Measurements from ENCODE around the gene PSME3.

The PSME3 gene

GRCh38 chr17:42806249-42806648, 26.9 kb upstream of the PSME3 start:
- DNase-seq (no peak), ATAC-seq (ENCODE audit: insufficient read depth, low read depth) (no peak)
- Histone ChIP-seq H3K36me3 (ENCODE audit: insufficient read depth, low read length) (peaks cover 12% of the 10 kb centered on the region), H3K9ac (ENCODE audit: low read depth, low read length) (no peak overlapping the region), H3K4me2 (ENCODE audit: insufficient read depth, low read length) (no peak overlapping the region), H3K27ac (ENCODE audit: low read length) (no peak overlapping the region), H2AFZ (ENCODE audit: low read depth, low read length) (no peak overlapping the region), H3K4me3 (ENCODE audit: low read depth in 1 of 2, low read length in 2 of 2) (no peak overlapping the region), H3K79me2 (ENCODE audit: insufficient read depth, low read length) (no peaks in the 10 kb centered on the region), H3K9me3 (ENCODE audit: insufficient read depth, low read length, severe bottlenecking) (no peaks in the 10 kb centered on the region), H3K27me3 (ENCODE audit: insufficient read depth, low read length, poor library complexity) (no peaks in the 10 kb centered on the region), H4K20me1 (ENCODE audit: insufficient read depth, low read length) (no peaks in the 10 kb centered on the region), H3K4me1 (ENCODE audit: insufficient read depth, low read length) (no peaks in the 10 kb centered on the region)
- no peak for TF ChIP-seq EZH2 (IDR thresholded peaks at IDR 0.05; ENCODE audit: borderline replicate concordance, low read depth, low read length, severe bottlenecking)
- no peak for TF ChIP-seq CTCF (IDR thresholded peaks at IDR 0.05; ENCODE audit: borderline replicate concordance, extremely low read depth, low read length, poor library complexity, severe bottlenecking)

GRCh38 chr17:42809250-42809649, 23.9 kb upstream of the PSME3 start:
- Histone ChIP-seq H3K4me2 (ENCODE audit: insufficient read depth, low read length) (no peak overlapping the region), H2AFZ (ENCODE audit: low read depth, low read length) (no peak overlapping the region), H3K27ac (ENCODE audit: low read length) (no peak overlapping the region), H3K4me1 (ENCODE audit: insufficient read depth, low read length) (no peaks in the 10 kb centered on the region), H3K9ac (ENCODE audit: low read depth, low read length) (no peak overlapping the region), H4K20me1 (ENCODE audit: insufficient read depth, low read length) (no peaks in the 10 kb centered on the region), H3K9me3 (ENCODE audit: insufficient read depth, low read length, severe bottlenecking) (no peaks in the 10 kb centered on the region), H3K36me3 (ENCODE audit: insufficient read depth, low read length) (peaks cover 33% of the 10 kb centered on the region), H3K4me3 (ENCODE audit: low read depth in 1 of 2, low read length in 2 of 2) (no peak overlapping the region), H3K27me3 (ENCODE audit: insufficient read depth, low read length, poor library complexity) (no peaks in the 10 kb centered on the region), H3K79me2 (ENCODE audit: insufficient read depth, low read length) (no peaks in the 10 kb centered on the region)
- DNase-seq (no peak), ATAC-seq (ENCODE audit: insufficient read depth, low read depth) (no peak)
- TF ChIP-seq CTCF (IDR thresholded peaks at IDR 0.05; ENCODE audit: borderline replicate concordance, extremely low read depth, low read length, poor library complexity, severe bottlenecking) (no peak), EZH2 (IDR thresholded peaks at IDR 0.05; ENCODE audit: borderline replicate concordance, low read depth, low read length, severe bottlenecking) (no peak)

GRCh38 chr17:42814633-42815399, 18.4 kb upstream of the PSME3 start:
- H3K79me2 ChIP-seq (ENCODE audit: insufficient read depth, low read length), result 0 out of 2 replicates have a peak, but pooled peaks cover 2% of the 10 kb centered on the region
- peaks cover 83% of the 10 kb centered on the region for H3K36me3 ChIP-seq (ENCODE audit: insufficient read depth, low read length)
- H3K27ac ChIP-seq (ENCODE audit: low read length), result no peak overlapping the region
- H2AFZ ChIP-seq (ENCODE audit: low read depth, low read length), result no peak overlapping the region
- no peaks in the 10 kb centered on the region for H3K27me3 ChIP-seq (ENCODE audit: insufficient read depth, low read length, poor library complexity)
- DNase-seq (no peak), ATAC-seq (ENCODE audit: insufficient read depth, low read depth) (no peak)
- H4K20me1 ChIP-seq (ENCODE audit: insufficient read depth, low read length), result no peaks in the 10 kb centered on the region
- H3K4me3 ChIP-seq (ENCODE audit: low read depth in 1 of 2, low read length in 2 of 2), result no peak overlapping the region
- H3K9me3 ChIP-seq (ENCODE audit: insufficient read depth, low read length, severe bottlenecking), result no peaks in the 10 kb centered on the region
- TF ChIP-seq CTCF (IDR thresholded peaks at IDR 0.05; ENCODE audit: borderline replicate concordance, extremely low read depth, low read length, poor library complexity, severe bottlenecking) (no peak), EZH2 (IDR thresholded peaks at IDR 0.05; ENCODE audit: borderline replicate concordance, low read depth, low read length, severe bottlenecking) (no peak)
- no peaks in the 10 kb centered on the region for H3K4me1 ChIP-seq (ENCODE audit: insufficient read depth, low read length)
- no peak overlapping the region for H3K9ac ChIP-seq (ENCODE audit: low read depth, low read length)
- H3K4me2 ChIP-seq (ENCODE audit: insufficient read depth, low read length), result no peak overlapping the region

All from DND-41 (cell line).